Measurements from ENCODE around the gene TMEM175. TPM values are rescaled to one million over a fixed set of nuclear protein-coding genes. Genes with fewer than 3 reads are reported as not detected.

Gene TMEM175
- total and polyA plus RNA-seq, 9 of the 15 experiments (the other 6 are each of a cell fraction or from before 2014, with no cell fraction given), result 0.13 to 30.9 (median 9.4) TPM

DNA sequence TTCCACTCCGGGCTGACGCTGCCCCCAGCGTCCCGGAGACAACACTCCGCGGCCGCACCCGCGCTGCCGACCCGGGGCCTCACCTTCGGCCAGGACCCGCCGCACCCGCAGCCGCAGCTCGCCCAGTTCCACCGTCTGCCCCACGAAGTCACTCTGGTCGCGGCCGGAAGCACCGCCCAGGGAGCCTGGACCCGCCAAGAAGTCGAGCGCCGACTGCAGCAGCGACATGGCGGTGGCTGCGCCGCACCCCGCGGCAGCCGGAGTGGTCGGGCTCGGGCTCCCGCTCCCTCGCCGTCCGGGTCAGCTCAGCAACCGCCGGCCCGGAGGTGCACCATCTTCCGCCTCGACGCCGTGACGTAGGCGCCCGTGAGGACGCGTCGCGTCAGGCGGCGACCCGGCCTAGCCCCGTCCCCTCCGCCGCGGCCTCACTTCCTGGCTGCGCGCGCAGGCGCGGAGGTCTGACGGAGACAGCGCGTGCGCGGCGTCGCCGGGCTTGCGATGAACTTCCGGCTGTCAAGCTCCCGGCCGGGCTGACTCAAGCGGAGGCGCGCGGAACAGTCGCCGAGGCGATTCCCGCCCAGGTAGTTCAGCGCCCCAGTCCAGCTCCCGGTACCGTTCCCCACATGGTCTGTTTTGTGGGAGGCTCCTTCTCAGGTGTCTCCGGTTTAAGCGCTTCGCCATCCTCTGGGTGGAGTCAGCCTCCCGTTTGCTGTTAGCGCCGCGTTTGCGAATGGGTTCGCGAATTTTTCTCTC is at the start of gene TMEM175, which contains the start of gene GAK (continued):
- TF ChIP-seq ZKSCAN8 (CRISPR knock-in tag; IDR thresholded peaks at IDR 0.05) (no peak), MEF2D (tag; conservative IDR thresholded peaks at IDR 0.05; ENCODE audit: low read depth) (no peak), HNRNPK (IDR thresholded peaks at IDR 0.05; ENCODE audit: low read depth, low read length, poor library complexity, severe bottlenecking) (peak; percentile 10), U2AF2 (optimal IDR thresholded peaks at IDR 0.05; ENCODE audit: low read depth, low read length) (no peak), MXI1 (IDR thresholded peaks at IDR 0.05; ENCODE audit: low read depth, low read length) (peak; percentile 35; the same call in 1 of the 2 replicates), SREBF1 (IDR thresholded peaks at IDR 0.05; ENCODE audit: borderline replicate concordance, low read depth, low read length) (no peak), ZNF134 (CRISPR knock-in tag; conservative IDR thresholded peaks at IDR 0.05) (no peak), ZNF146 (CRISPR knock-in tag; IDR thresholded peaks at IDR 0.05; ENCODE audit: unreplicated experiment) (no peak), PTTG1 (tag; IDR thresholded peaks at IDR 0.05; ENCODE audit: low read depth) (no peak), XRCC3 (IDR thresholded peaks at IDR 0.05) (no peak), CSDE1 (IDR thresholded peaks at IDR 0.05) (no peak; a peak in 1 of 4 replicates), NFIC (IDR thresholded peaks at IDR 0.05) (no peak; the same call in 1 of the 2 replicates), DIDO1 (tag; IDR thresholded peaks at IDR 0.05; ENCODE audit: low read depth) (no peak)
- TF ChIP-seq, protein P1, sequence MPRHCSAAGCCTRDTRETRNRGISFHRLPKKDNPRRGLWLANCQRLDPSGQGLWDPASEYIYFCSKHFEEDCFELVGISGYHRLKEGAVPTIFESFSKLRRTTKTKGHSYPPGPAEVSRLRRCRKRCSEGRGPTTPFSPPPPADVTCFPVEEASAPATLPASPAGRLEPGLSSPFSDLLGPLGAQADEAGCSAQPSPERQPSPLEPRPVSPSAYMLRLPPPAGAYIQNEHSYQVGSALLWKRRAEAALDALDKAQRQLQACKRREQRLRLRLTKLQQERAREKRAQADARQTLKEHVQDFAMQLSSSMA (CRISPR knock-in tag; IDR thresholded peaks at IDR 0.05), result no peak
- TF ChIP-seq, protein P2, sequence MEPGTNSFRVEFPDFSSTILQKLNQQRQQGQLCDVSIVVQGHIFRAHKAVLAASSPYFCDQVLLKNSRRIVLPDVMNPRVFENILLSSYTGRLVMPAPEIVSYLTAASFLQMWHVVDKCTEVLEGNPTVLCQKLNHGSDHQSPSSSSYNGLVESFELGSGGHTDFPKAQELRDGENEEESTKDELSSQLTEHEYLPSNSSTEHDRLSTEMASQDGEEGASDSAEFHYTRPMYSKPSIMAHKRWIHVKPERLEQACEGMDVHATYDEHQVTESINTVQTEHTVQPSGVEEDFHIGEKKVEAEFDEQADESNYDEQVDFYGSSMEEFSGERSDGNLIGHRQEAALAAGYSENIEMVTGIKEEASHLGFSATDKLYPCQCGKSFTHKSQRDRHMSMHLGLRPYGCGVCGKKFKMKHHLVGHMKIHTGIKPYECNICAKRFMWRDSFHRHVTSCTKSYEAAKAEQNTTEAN (CRISPR knock-in tag; IDR thresholded peaks at IDR 0.05), result peak; percentile 58; the same call in 1 of the 2 replicates

Measured in K562 (cell line).